Liver (tissue), 3 donors: ENCODE measurements around the gene ASB1.

ENCODE experiments used
- CTCF ChIP-seq: fragments of 150-350 bp; IDR thresholded peaks from 2 replicates; pipeline ENCODE4 v1.5.1; 2017; ENCODE audit warnings: improper control_type of control experiment, low read depth, low read length; ENCODE audit not compliant: missing input control
- GABPA ChIP-seq, 2 donors: IDR thresholded peaks in 1 of 2; conservative IDR thresholded peaks in 1 of 2; 2 replicates each; pipeline ENCODE4 v1.6.1; 2016; ENCODE audit warnings: antibody characterized with exemption in 2 of 2, mild to moderate bottlenecking in 1 of 2, moderate library complexity in 1 of 2
- MAX ChIP-seq: IDR thresholded peaks from 2 replicates; pipeline ENCODE4 v1.6.1; 2016; ENCODE audit warnings: antibody characterized with exemption
- YY1 ChIP-seq: IDR thresholded peaks from 2 replicates; pipeline ENCODE4 v1.6.1; 2016; ENCODE audit warnings: antibody characterized with exemption, mild to moderate bottlenecking
- ZBTB33 ChIP-seq: IDR thresholded peaks from 2 replicates; pipeline ENCODE4 v1.6.1; 2016; ENCODE audit warnings: antibody characterized with exemption
- donor health status: healthy.
- donor health status: healthy.

- TF ChIP-seq CTCF (no peak), MAX (no peak), ZBTB33 (no peak), YY1 (no peak), GABPA (IDR thresholded peaks at IDR 0.05 in 1 of 2, conservative IDR thresholded peaks at IDR 0.05 in 1 of 2) (no peak)
These were observed 9.0 kb downstream of the ASB1 start for GRCh38 chr2:238435752-238436096.
